Nephron progenitor cell (in vitro differentiated cells): ENCODE measurements around the gene B4GALT4.
"Not testable (repeated sequence)": the region's sequence is repeated elsewhere in the genome, so short reads cannot be mapped to it uniquely, and the experiment has no call there.

Source experiments
- DNase-seq: peaks from one replicate; pipeline ENCODE4 v3.0.0; 2021
- H3K27ac Mint-ChIP-seq: 2 replicates; pipeline ENCODE4 v1.8.0; 2021; ENCODE audit warnings: mild to moderate bottlenecking, moderate library complexity, mixed read lengths
- H3K27me3 Mint-ChIP-seq: 2 replicates; pipeline ENCODE4 v1.8.0; 2021; ENCODE audit warnings: mild to moderate bottlenecking, low read depth, mixed read lengths; ENCODE audit not compliant: poor library complexity
- H3K36me3 Mint-ChIP-seq: 2 replicates; pipeline ENCODE4 v1.8.0; 2021; ENCODE audit warnings: low read depth, mixed read lengths
- H3K4me1 Mint-ChIP-seq: 2 replicates; pipeline ENCODE4 v1.8.0; 2021; ENCODE audit warnings: mixed read lengths
- H3K4me3 Mint-ChIP-seq: 2 replicates; pipeline ENCODE4 v1.8.0; 2021; ENCODE audit warnings: mild to moderate bottlenecking, moderate library complexity, mixed read lengths
- H3K9me3 Mint-ChIP-seq: 2 replicates; pipeline ENCODE4 v1.8.0; 2021; ENCODE audit warnings: mild to moderate bottlenecking, moderate library complexity, mixed read lengths
- CTCF ChIP-seq: fragments of 200-600 bp; sonication (generic); IDR thresholded peaks from 2 replicates; pipeline ENCODE4 v1.5.0; 2021; ENCODE audit warnings: antibody characterized with exemption

Gene B4GALT4

GRCh38 chr3:119257111-119257510, 16.4 kb upstream of the B4GALT4 start:
- Mint-ChIP-seq H3K4me1 (peaks cover 14% of the 10 kb centered on the region), H3K9me3 (peaks cover 9% of the 10 kb centered on the region), H3K27ac (no peak overlapping the region), H3K27me3 (peaks cover 10% of the 10 kb centered on the region), H3K36me3 (no peaks in the 10 kb centered on the region), H3K4me3 (no peak overlapping the region)
- no peak for TF ChIP-seq CTCF
- DNase-seq = no peak

DNA sequence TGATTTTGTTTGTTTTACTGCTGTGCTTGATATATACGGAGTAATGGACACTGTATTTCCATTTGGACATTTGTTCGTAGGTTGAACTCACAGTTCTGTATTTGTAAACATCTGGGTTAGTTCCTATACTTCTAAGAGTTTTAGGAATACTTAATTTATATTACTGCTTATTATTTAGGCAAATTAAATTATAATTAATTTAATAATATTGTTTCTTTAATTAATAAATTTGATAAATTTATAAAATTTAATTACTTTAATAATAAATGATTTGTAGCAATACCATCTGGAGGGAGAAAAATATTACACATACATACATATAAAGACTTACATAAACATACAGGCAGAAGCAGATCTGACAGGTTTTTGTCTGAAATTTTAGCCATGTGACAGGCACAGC, 14.5 kb upstream of the B4GALT4 start:
- Mint-ChIP-seq H3K27ac (no peak overlapping the region), H3K4me1 (peaks cover 14% of the 10 kb centered on the region), H3K9me3 (peaks cover 18% of the 10 kb centered on the region), H3K4me3 (no peak overlapping the region), H3K36me3 (no peaks in the 10 kb centered on the region), H3K27me3 (peaks cover 10% of the 10 kb centered on the region)
- TF ChIP-seq CTCF = no peak
- DNase-seq = no peak

DNA sequence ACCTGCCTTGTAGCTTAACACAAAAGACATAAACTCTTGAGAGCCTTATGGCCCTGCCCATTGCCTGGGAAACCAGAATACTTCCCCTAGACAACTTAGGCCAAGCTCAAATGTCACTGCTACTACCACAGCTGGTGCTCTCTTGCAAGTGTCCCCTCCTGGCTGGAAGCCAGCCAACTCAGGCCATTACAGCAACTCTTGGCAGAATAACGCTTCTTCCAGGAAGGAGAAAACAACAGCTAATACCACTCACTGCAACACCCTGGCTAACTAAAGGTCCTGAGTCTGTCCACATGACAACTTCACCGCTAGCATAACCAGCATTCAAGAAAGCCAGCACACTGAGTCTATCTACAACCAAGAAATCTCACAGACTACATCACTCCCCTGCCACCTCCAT, 5.1 kb upstream of the B4GALT4 start:
- H3K4me3 Mint-ChIP-seq = no peak overlapping the region
- peaks cover 9% of the 10 kb centered on the region for H3K36me3 Mint-ChIP-seq

GRCh38 chr3:119243712-119244111, 3.0 kb upstream of the B4GALT4 start:
- Mint-ChIP-seq H3K4me1 (peaks cover 17% of the 10 kb centered on the region), H3K4me3 (no peak overlapping the region), H3K27ac (no peak overlapping the region), H3K27me3 (no peaks in the 10 kb centered on the region), H3K9me3 (peaks cover 33% of the 10 kb centered on the region), H3K36me3 (peaks cover 9% of the 10 kb centered on the region)
- TF ChIP-seq CTCF = no peak
- DNase-seq = no peak

More for the DNA sequence above, 5.1 kb upstream of the B4GALT4 start:
- peaks cover 50% of the 10 kb centered on the region for H3K9me3 Mint-ChIP-seq
- DNase-seq = no peak
- H3K4me1 Mint-ChIP-seq = peaks cover 7% of the 10 kb centered on the region
- TF ChIP-seq CTCF = no peak
- H3K27ac Mint-ChIP-seq = no peak overlapping the region
- H3K27me3 Mint-ChIP-seq = no peaks in the 10 kb centered on the region

- Mint-ChIP-seq H3K4me1 (peaks cover 17% of the 10 kb centered on the region), H3K9me3 (peaks cover 28% of the 10 kb centered on the region)
- not testable (repeated sequence) for H3K27me3 Mint-ChIP-seq, H3K36me3 Mint-ChIP-seq, H3K27ac Mint-ChIP-seq, DNase-seq, H3K4me3 Mint-ChIP-seq
These were observed 2.4 kb upstream of the B4GALT4 start for GRCh38 chr3:119243058-119243529.

GRCh38 chr3:119242387-119243057, 1.8 kb upstream of the B4GALT4 start:
- H3K4me3 Mint-ChIP-seq, H3K27ac Mint-ChIP-seq, H3K27me3 Mint-ChIP-seq, DNase-seq, H3K36me3 Mint-ChIP-seq: not testable (repeated sequence)
- Mint-ChIP-seq H3K4me1 (peaks cover 17% of the 10 kb centered on the region), H3K9me3 (peaks cover 22% of the 10 kb centered on the region)

- peak; percentile 59 for DNase-seq
- H3K27ac Mint-ChIP-seq = peak overlapping the region; percentile 93
- peaks cover 10% of the 10 kb centered on the region for H3K4me1 Mint-ChIP-seq
- H3K36me3 Mint-ChIP-seq = peaks cover 19% of the 10 kb centered on the region
- no peak for TF ChIP-seq CTCF
- H3K4me3 Mint-ChIP-seq = peak overlapping the region; percentile 89
- no peaks in the 10 kb centered on the region for H3K27me3 Mint-ChIP-seq
- peaks cover 10% of the 10 kb centered on the region for H3K9me3 Mint-ChIP-seq
These were observed 532 bp downstream of the B4GALT4 start for GRCh38 chr3:119240101-119240590.
